Esophagus muscularis mucosa (tissue), 3 donors: Measurements from ENCODE around the gene FASTK.

Experiments
- CTCF ChIP-seq, 3 experiments: fragments of 200-600 bp in 2 of 3; fragments of 450-650 bp in 1 of 3; sonication (generic) in 2 of 3; IDR thresholded peaks; one replicate each; pipeline ENCODE4 v1.5.1; 2017 to 2019; ENCODE audit warnings: antibody characterized with exemption in 3 of 3, mild to moderate bottlenecking in 2 of 3, moderate library complexity in 1 of 3
- POLR2A ChIP-seq: fragments of 450-650 bp; IDR thresholded peaks from one replicate; pipeline ENCODE4 v1.6.1; 2017; ENCODE audit warnings: antibody characterized with exemption, moderate library complexity, mild to moderate bottlenecking, low read depth

DNA sequence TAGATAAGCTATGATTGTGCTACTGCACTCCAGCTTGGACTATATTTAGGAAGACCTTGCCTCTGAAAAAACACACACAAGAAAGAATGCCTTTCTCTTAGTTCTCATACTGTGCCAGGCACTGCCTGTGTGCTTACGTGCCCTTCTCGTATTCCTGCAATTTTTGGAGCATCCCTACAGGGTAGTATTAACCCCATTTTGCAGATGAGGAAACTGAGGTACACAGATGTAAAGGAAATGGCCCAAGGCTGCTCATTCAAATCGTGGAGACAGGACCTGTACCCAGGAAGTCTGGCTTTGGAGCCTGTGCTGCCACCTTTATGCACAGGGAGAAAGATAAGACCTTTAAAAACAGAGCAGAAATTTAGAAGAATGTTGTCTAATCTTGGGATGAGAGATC is 22.4 kb upstream of the FASTK start:
- TF ChIP-seq CTCF (IDR thresholded peaks at IDR 0.05) (no peak), POLR2A (no peak)
